HCT116 (cell line): Measurements from ENCODE around the gene ATM. TPM values are rescaled to one million over a fixed set of nuclear protein-coding genes. Genes with fewer than 3 reads are reported as not detected.

Source experiments
- ATAC-seq: fragments of 200-7000 bp; cut with Tn5 transposase; 2 replicates; pipeline ENCODE4 v1.9.1; 2020; ENCODE audit warnings: mild to moderate bottlenecking, moderate library complexity
- BruUV-seq: library from RNA; stranded (reverse); fragments of 400-500 nt; replicated peaks from 2 replicates; lab custom pipeline; 2021; lab: Mats Ljungman, UMichigan
- CTCF ChIA-PET: fragments of 300-600 bp; sonication (Branson Sonifier 250); formaldehyde crosslinking; loops from one replicate; lab custom pipeline; 2021; ENCODE audit warnings: antibody characterized with exemption; lab: Charles Lee
- POLR2A ChIA-PET: fragments of 300-600, 350-600 bp; sonication (Branson Sonifier 250); formaldehyde crosslinking; loops from one replicate; lab custom pipeline; 2021; ENCODE audit warnings: antibody characterized with exemption; lab: Charles Lee
- RAD21 ChIA-PET, 2 experiments: fragments of 300-600 bp; sonication (Branson Sonifier 250); formaldehyde crosslinking; loops; one replicate each; lab custom pipeline; 2023; ENCODE audit warnings: low total read pairs in 2 of 2; ENCODE audit not compliant: uncharacterized antibody in 2 of 2, unreplicated experiment in 2 of 2, low non-redundant PET in 1 of 2; lab: Charles Lee
- DNase-seq: peaks from one replicate; pipeline ENCODE4 v3.0.0-alpha.2; 2010; ENCODE audit warnings: low read depth, low spot score
- H2AFZ ChIP-seq: fragments of 200-600 bp; shearing (Covaris generic), sonication (generic); 2 replicates; pipeline ENCODE4 v1.6.1; 2017; ENCODE audit warnings: low read depth, mixed run types, mixed read lengths, antibody characterized with exemption, low read length; ENCODE audit not compliant: poor library complexity, severe bottlenecking
- H3K27ac ChIP-seq: 2 replicates; pipeline ENCODE4 v1.5.1; 2012; ENCODE audit warnings: low read depth, low read length
- H3K27me3 ChIP-seq: fragments of 200-600 bp; sonication (generic); 2 replicates; pipeline ENCODE4 v1.6.1; 2016; ENCODE audit warnings: mixed run types, low read length, mixed read lengths; ENCODE audit not compliant: insufficient read depth
- H3K36me3 ChIP-seq, 2 experiments: fragments of 200-500 bp in 1 of 2; fragments of 200-600 bp in 1 of 2; sonication (Bioruptor generic) in 1 of 2; sonication (generic) in 1 of 2; 2 replicates each; pipeline versions ENCODE4 v1.5.1 to v1.6.1; 2014 to 2016; ENCODE audit warnings: low read length in 2 of 2, inconsistent platforms in 1 of 2, mixed read lengths in 1 of 2, mixed run types in 1 of 2; ENCODE audit not compliant: insufficient read depth in 2 of 2, control insufficient read depth in 1 of 2
- H3K4me1 ChIP-seq, 2 experiments: fragments of 200-600 bp in 1 of 2; sonication (generic) in 1 of 2; 2 replicates each; pipeline versions ENCODE4 v1.5.1 to v1.6.1; 2012 to 2017; ENCODE audit warnings: low read length in 2 of 2, inconsistent platforms in 1 of 2, mild to moderate bottlenecking in 1 of 2, mixed read lengths in 1 of 2, mixed run types in 1 of 2, moderate library complexity in 1 of 2; ENCODE audit not compliant: insufficient read depth in 2 of 2, control insufficient read depth in 1 of 2
- H3K4me2 ChIP-seq: fragments of 200-600 bp; sonication (generic); 2 replicates; pipeline ENCODE4 v1.6.1; 2017; ENCODE audit warnings: mixed run types, low read length, mixed read lengths
- H3K4me3 ChIP-seq, 2 experiments: fragments of 200-600 bp in 1 of 2; sonication (generic) in 1 of 2; replicated peaks in 1 of 2; 2 replicates each; pipeline ENCODE4 v1.5.1; 2011 to 2016; ENCODE audit warnings: low read length in 2 of 2, control low read depth in 1 of 2, low read depth in 1 of 2, mild to moderate bottlenecking in 1 of 2, mixed read lengths in 1 of 2, mixed run types in 1 of 2
- H3K79me2 ChIP-seq: fragments of 200-600 bp; sonication (generic); 2 replicates; pipeline ENCODE4 v1.6.1; 2017; ENCODE audit warnings: mild to moderate bottlenecking, mixed run types, low read length, moderate library complexity, mixed read lengths; ENCODE audit not compliant: insufficient read depth
- H3K9ac ChIP-seq: fragments of 200-600 bp; sonication (generic); 2 replicates; pipeline ENCODE4 v1.6.1; 2016; ENCODE audit warnings: low read length, mixed read lengths
- H3K9me2 ChIP-seq: fragments of 200-600 bp; sonication (generic), shearing (Covaris generic); 2 replicates; pipeline ENCODE4 v1.6.1; 2017; ENCODE audit warnings: mixed run types, mild to moderate bottlenecking, moderate library complexity; ENCODE audit not compliant: insufficient read depth
- H3K9me3 ChIP-seq, 2 experiments: fragments of 200-500 bp in 1 of 2; fragments of 200-600 bp in 1 of 2; sonication (Bioruptor generic) in 1 of 2; sonication (generic) in 1 of 2; 2 replicates each; pipeline ENCODE4 v1.6.1; 2014 to 2017; ENCODE audit warnings: low read length in 2 of 2, mixed read lengths in 2 of 2, inconsistent platforms in 1 of 2, low read depth in 1 of 2, mild to moderate bottlenecking in 1 of 2, mixed run types in 1 of 2, moderate library complexity in 1 of 2; ENCODE audit not compliant: control insufficient read depth in 1 of 2, insufficient read depth in 1 of 2
- H4K20me1 ChIP-seq: fragments of 200-600 bp; sonication (generic), shearing (Covaris generic); 2 replicates; pipeline ENCODE4 v1.6.1; 2017; ENCODE audit warnings: mixed run types, mild to moderate bottlenecking, moderate library complexity; ENCODE audit not compliant: insufficient read depth
- CBX3 ChIP-seq: IDR thresholded peaks from 2 replicates; pipeline ENCODE4 v1.6.1; 2012; ENCODE audit warnings: low read depth
- CEBPB ChIP-seq: IDR thresholded peaks from 2 replicates; pipeline ENCODE4 v1.6.1; 2012; ENCODE audit warnings: low read depth
- EGR1 ChIP-seq: IDR thresholded peaks from 2 replicates; pipeline ENCODE4 v1.6.1; 2012; ENCODE audit warnings: low read depth
- ELF1 ChIP-seq: IDR thresholded peaks from 2 replicates; pipeline ENCODE4 v1.6.1; 2012; ENCODE audit warnings: low read depth, borderline replicate concordance
- EZH2 ChIP-seq: fragments of 200-600 bp; sonication (generic); IDR thresholded peaks from 2 replicates; pipeline ENCODE4 v1.6.1; 2017; ENCODE audit warnings: antibody characterized with exemption, mixed run types
- FOSL1 ChIP-seq: IDR thresholded peaks from 2 replicates; pipeline ENCODE4 v1.6.1; 2012; ENCODE audit warnings: low read depth
- JUND ChIP-seq: IDR thresholded peaks from 2 replicates; pipeline ENCODE4 v1.6.1; 2012
- POLR2A ChIP-seq: IDR thresholded peaks from 2 replicates; pipeline ENCODE4 v1.7.0; 2011; ENCODE audit warnings: borderline replicate concordance; ENCODE audit not compliant: insufficient read depth, insufficient read length; ENCODE audit errors: extremely low read depth
- POLR2AphosphoS5 ChIP-seq: IDR thresholded peaks from 2 replicates; pipeline ENCODE4 v1.6.1; 2011; ENCODE audit warnings: mild to moderate bottlenecking, low read depth, low read length, moderate library complexity
- RAD21 ChIP-seq: IDR thresholded peaks from 2 replicates; pipeline ENCODE4 v1.6.1; 2012; ENCODE audit warnings: low read depth, mild to moderate bottlenecking
- SIN3A ChIP-seq: IDR thresholded peaks from 2 replicates; pipeline ENCODE4 v1.6.1; 2012; ENCODE audit warnings: low read depth
- SRF ChIP-seq: IDR thresholded peaks from 2 replicates; pipeline ENCODE4 v1.6.1; 2012; ENCODE audit warnings: low read depth
- TCF7L2 ChIP-seq: IDR thresholded peaks from 2 replicates; pipeline ENCODE4 v1.7.0; 2011; ENCODE audit warnings: borderline replicate concordance, inconsistent platforms; ENCODE audit not compliant: insufficient read depth, insufficient read length; ENCODE audit errors: extremely low read depth
- intact Hi-C: fragments of 100-400 bp; cut with micrococcal nuclease; formaldehyde crosslinking; loops from 2 replicates; pipeline ENCODE4 v1.10.0; 2022
- total RNA-seq: library from RNA; stranded (reverse); gene quantifications from one replicate; pipeline ENCODE4 v1.2.1, GENCODE V29; 2021; ENCODE audit not compliant: unreplicated experiment
- TF ChIP-seq, protein P1 (sequence below): IDR thresholded peaks from 2 replicates; pipeline ENCODE4 v1.6.1; 2012
- TF ChIP-seq, protein P2 (sequence below), 3 experiments: fragments of 200-600 bp in 1 of 3; sonication (generic) in 1 of 3; IDR thresholded peaks in 2 of 3; conservative IDR thresholded peaks in 1 of 3; 2 replicates each; pipeline ENCODE4 v1.5.1; 2012 to 2017; ENCODE audit warnings: low read depth in 2 of 3, low read length in 2 of 3, antibody characterized with exemption in 1 of 3, borderline replicate concordance in 1 of 3, control low read depth in 1 of 3, mild to moderate bottlenecking in 1 of 3, mixed read lengths in 1 of 3, mixed run types in 1 of 3, moderate library complexity in 1 of 3; ENCODE audit not compliant: insufficient read depth in 1 of 3

The ATM gene
- total RNA-seq, 1 experiment from 2014 or later: 32.2 TPM

DNA sequence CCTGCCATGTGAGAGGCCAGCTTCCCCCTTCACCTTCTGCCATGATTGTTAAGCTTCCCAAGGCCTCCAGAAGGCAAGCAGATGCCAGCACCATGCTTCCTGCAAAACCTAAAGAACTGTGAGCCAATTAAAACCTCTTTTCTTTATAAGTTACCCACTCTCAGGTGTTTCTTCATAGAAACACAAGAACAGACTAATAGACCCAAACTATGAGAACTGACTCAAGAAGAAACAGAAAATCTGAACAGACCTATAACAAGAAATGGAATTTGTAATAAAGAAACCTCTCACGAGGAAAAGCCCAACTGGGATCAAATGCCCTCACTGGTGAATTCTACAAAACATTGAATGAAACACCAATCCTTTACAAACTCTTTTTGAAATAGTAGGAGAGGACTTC lies 12.4 kb upstream of the ATM start:
- H3K36me3 ChIP-seq: peaks cover 8 to 26% of the 10 kb centered on the region in 2 experiments; a peak in 3 of 4 replicates
- no peak for TF ChIP-seq CEBPB
- TF ChIP-seq POLR2AphosphoS5: no peak
- TF ChIP-seq TCF7L2: no peak
- no peak for TF ChIP-seq ELF1
- no peak for TF ChIP-seq SIN3A
- TF ChIP-seq RAD21: no peak
- no peak for TF ChIP-seq JUND
- TF ChIP-seq, protein P1, sequence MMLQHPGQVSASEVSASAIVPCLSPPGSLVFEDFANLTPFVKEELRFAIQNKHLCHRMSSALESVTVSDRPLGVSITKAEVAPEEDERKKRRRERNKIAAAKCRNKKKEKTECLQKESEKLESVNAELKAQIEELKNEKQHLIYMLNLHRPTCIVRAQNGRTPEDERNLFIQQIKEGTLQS: no peak
- no peak for TF ChIP-seq CBX3
- TF ChIP-seq EGR1: no peak
- TF ChIP-seq FOSL1: no peak
- no peak overlapping the region for H3K27ac ChIP-seq
- POLR2A ChIA-PET: no interaction called here
- H2AFZ ChIP-seq: no peak overlapping the region
- intact Hi-C loops: no loop called here
- H4K20me1 ChIP-seq: 0 out of 2 replicates have a peak, but pooled peaks cover 3% of the 10 kb centered on the region
- BruUV-seq: no TSS peak
- no peak overlapping the region for H3K9ac ChIP-seq
- no peak overlapping the region for H3K4me3 ChIP-seq
- no peak overlapping the region for H3K4me2 ChIP-seq
- peaks cover 89% of the 10 kb centered on the region for H3K79me2 ChIP-seq
- H3K27me3 ChIP-seq: no peaks in the 10 kb centered on the region
- no peak for DNase-seq
- H3K9me2 ChIP-seq: no peaks in the 10 kb centered on the region
- no peaks in the 10 kb centered on the region for H3K4me1 ChIP-seq
- H3K9me3 ChIP-seq: no peaks in the 10 kb centered on the region
- CTCF ChIA-PET: no interaction called here
- RAD21 ChIA-PET: no interaction called here
- no peak for ATAC-seq

DNA sequence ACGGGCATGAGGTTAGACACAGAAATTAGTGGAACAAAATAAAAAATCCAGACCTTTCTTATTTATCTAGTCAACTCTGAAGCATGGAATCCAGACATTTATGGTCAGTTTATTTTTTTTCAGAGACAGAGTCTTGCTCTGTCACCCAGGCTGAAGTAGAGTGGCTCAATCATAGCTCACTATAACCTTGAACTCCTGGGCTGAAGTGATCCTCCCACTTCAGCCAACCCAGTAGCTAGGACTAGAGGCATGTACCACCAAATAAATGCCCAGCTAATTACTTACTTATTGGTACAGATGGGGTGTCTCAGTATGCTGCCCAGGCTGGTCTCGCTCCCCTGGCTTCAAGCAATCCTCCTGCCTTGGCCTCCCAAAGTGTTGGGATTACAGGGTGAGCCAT lies 9.1 kb upstream of the ATM start:
- intact Hi-C loops: no loop called here
- no peak for TF ChIP-seq EZH2
- no peak for TF ChIP-seq POLR2A
- no peak for TF ChIP-seq SRF
- TF ChIP-seq, protein P2, sequence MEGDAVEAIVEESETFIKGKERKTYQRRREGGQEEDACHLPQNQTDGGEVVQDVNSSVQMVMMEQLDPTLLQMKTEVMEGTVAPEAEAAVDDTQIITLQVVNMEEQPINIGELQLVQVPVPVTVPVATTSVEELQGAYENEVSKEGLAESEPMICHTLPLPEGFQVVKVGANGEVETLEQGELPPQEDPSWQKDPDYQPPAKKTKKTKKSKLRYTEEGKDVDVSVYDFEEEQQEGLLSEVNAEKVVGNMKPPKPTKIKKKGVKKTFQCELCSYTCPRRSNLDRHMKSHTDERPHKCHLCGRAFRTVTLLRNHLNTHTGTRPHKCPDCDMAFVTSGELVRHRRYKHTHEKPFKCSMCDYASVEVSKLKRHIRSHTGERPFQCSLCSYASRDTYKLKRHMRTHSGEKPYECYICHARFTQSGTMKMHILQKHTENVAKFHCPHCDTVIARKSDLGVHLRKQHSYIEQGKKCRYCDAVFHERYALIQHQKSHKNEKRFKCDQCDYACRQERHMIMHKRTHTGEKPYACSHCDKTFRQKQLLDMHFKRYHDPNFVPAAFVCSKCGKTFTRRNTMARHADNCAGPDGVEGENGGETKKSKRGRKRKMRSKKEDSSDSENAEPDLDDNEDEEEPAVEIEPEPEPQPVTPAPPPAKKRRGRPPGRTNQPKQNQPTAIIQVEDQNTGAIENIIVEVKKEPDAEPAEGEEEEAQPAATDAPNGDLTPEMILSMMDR (IDR thresholded peaks at IDR 0.05 in 2 of 3, conservative IDR thresholded peaks at IDR 0.05 in 1 of 3; ENCODE audit: borderline replicate concordance in 1 of 3, insufficient read depth in 1 of 3, low read depth in 2 of 3, low read length in 2 of 3): no peak
- no peak for TF ChIP-seq ELF1
- no peak for TF ChIP-seq SIN3A
- H3K4me1 ChIP-seq: no peaks in the 10 kb centered on the region
- H2AFZ ChIP-seq: no peak overlapping the region
- DNase-seq (no peak), ATAC-seq (no peak)
- ChIA-PET RAD21 (no interaction called here), POLR2A (no interaction called here), CTCF (interaction anchor here (1.5 kb wide), 1 partner anchor 9 kb away, joined by 5 read pairs; the partner anchor contains the start of genes ATM and NPAT)
- no peak overlapping the region for H3K4me2 ChIP-seq
- H3K27me3 ChIP-seq: no peaks in the 10 kb centered on the region
- H3K9ac ChIP-seq: no peak overlapping the region
- H3K27ac ChIP-seq: no peak overlapping the region
- no peaks in the 10 kb centered on the region for H3K9me3 ChIP-seq
- no peak overlapping the region for H3K4me3 ChIP-seq
- H3K79me2 ChIP-seq: peaks cover 93% of the 10 kb centered on the region
- H4K20me1 ChIP-seq: 0 out of 2 replicates have a peak, but pooled peaks cover 11% of the 10 kb centered on the region
- H3K9me2 ChIP-seq: no peaks in the 10 kb centered on the region
- no TSS peak for BruUV-seq
- H3K36me3 ChIP-seq: peaks cover 2 to 11% of the 10 kb centered on the region in 2 experiments; a peak in 3 of 4 replicates
